ENCODE data around the gene ZNF234.
"Not testable (repeated sequence)": the region's sequence is repeated elsewhere in the genome, so short reads cannot be mapped to it uniquely, and the experiment has no call there.

- not testable (repeated sequence) for TF ChIP-seq CTCF (IDR thresholded peaks at IDR 0.05); EZH2 (IDR thresholded peaks at IDR 0.05; ENCODE audit: borderline replicate concordance, insufficient read depth, low read depth, low read length, poor library complexity, severe bottlenecking)
These were observed 62.5 kb downstream of the ZNF234 start for GRCh38 chr19:44203877-44204276.
